Measurements from ENCODE around the gene SNAPC3.

Gene SNAPC3

DNA sequence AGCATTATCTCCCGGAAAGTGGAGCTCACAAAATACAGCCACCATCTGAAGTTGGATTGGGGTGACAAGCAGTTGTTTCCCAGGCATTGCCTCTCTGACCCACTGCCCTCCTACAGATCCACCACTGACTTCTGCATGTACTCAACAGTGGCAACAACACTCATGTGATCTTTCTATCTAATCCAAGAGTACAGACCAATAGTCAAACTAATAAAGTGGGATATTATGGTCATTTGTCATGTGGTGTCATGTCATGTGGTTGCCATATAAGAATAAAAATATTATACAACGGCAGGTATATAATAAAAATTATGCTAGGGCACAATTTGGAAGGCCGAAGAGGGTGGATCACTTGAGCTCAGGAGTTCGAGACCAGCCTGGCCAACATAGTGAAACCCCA, 33.0 kb upstream of the SNAPC3 start:
- Histone ChIP-seq H3K27me3 (ENCODE audit: insufficient read depth, low read length) (no peaks in the 10 kb centered on the region), H3K4me3 (ENCODE audit: low read depth, low read length) (no peak overlapping the region), H3K79me2 (ENCODE audit: control insufficient read depth, insufficient read depth, low read length, unreplicated experiment) (no peaks in the 10 kb centered on the region), H3K27ac (ENCODE audit: low read depth, low read length) (no peak overlapping the region), H3K36me3 (ENCODE audit: insufficient read depth, low read length) (no peaks in the 10 kb centered on the region), H2AFZ (ENCODE audit: low read length, unreplicated experiment) (no peak overlapping the region), H3K4me1 (ENCODE audit: control insufficient read depth, insufficient read depth, low read length, unreplicated experiment) (no peaks in the 10 kb centered on the region)

DNA sequence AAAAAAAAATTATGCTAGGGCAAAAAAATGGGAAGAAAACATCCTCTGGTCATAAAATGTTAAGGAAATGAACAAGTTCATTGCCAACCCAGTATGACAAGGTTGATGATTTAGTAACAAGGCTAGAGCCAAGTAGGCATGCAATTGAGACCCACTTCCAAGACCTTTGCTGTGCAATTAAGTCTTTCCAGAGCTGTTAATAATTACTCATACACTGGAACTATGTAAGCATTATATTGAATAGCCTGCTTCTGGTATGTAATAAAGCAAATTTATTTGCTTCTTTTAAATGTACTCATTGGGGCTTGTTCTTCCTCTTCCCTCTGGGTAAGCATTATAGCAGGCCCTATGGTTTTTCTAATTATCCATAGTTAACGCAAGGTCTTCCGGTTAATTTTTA, 32.5 kb upstream of the SNAPC3 start:
- Histone ChIP-seq H3K27me3 (ENCODE audit: insufficient read depth, low read length) (no peaks in the 10 kb centered on the region), H2AFZ (ENCODE audit: low read length, unreplicated experiment) (no peak overlapping the region), H3K27ac (ENCODE audit: low read depth, low read length) (no peak overlapping the region), H3K79me2 (ENCODE audit: control insufficient read depth, insufficient read depth, low read length, unreplicated experiment) (no peaks in the 10 kb centered on the region), H3K4me1 (ENCODE audit: control insufficient read depth, insufficient read depth, low read length, unreplicated experiment) (no peaks in the 10 kb centered on the region), H3K36me3 (ENCODE audit: insufficient read depth, low read length) (no peaks in the 10 kb centered on the region), H3K4me3 (ENCODE audit: low read depth, low read length) (no peak overlapping the region)

DNA sequence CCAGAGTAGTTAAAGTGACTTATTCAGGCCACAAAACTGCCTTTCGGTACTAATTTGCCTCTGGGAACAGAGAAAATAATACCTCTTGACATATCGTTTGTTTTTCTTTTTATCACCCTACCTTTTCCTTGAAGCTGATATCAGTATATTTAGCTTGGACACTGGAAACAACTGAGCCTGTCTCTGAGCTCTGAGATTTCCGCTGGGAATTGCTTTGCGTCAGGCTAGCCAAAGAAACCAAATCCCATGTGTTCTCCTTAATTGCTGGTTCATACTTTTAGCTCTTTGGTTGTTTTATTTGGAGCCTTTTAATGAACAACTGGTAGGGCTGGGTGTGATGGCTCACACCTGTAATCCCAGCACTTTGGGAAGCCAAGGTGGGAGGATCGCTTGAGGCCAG, 30.3 kb upstream of the SNAPC3 start:
- Histone ChIP-seq H3K27ac (ENCODE audit: low read depth, low read length) (no peak overlapping the region), H2AFZ (ENCODE audit: low read length, unreplicated experiment) (no peak overlapping the region), H3K27me3 (ENCODE audit: insufficient read depth, low read length) (no peaks in the 10 kb centered on the region), H3K4me1 (ENCODE audit: control insufficient read depth, insufficient read depth, low read length, unreplicated experiment) (no peaks in the 10 kb centered on the region), H3K4me3 (ENCODE audit: low read depth, low read length) (no peak overlapping the region), H3K36me3 (ENCODE audit: insufficient read depth, low read length) (no peaks in the 10 kb centered on the region), H3K79me2 (ENCODE audit: control insufficient read depth, insufficient read depth, low read length, unreplicated experiment) (no peaks in the 10 kb centered on the region)

DNA sequence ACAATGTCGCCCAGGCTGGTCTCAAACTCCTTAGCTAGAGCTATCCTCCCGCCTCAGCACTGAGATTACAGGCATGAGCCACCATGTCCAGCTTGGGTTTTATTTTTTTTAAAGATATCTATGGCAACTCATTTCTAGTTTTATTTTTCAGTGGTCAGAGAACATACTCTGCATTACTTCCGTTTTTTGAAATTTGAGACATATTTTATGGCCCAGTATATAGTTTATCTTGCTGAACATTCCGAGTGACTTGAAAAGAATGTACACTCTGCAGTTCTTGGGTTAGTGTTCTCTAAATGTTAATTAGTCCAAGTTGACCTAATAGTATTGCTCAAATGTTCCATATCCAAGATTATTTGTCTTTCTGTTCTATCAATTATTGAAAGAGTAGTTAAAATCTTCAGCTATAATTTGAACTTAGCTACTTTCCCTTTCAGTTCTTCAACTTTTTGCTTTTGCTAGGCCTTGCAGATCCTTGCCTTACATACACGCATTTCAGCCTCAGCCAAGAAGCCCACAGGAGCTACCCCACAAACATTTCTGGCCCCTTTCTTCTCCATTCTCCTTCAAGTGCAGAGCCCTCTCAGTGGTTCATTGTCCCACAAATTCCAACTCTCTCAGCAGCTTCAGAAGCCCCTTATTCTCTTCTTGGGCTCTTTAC, 22.3 kb upstream of the SNAPC3 start:
- Histone ChIP-seq H3K27ac (ENCODE audit: low read depth, low read length) (no peak overlapping the region), H2AFZ (ENCODE audit: low read length, unreplicated experiment) (peak overlapping the region; percentile 6), H3K4me3 (ENCODE audit: low read depth, low read length) (no peak overlapping the region), H3K36me3 (ENCODE audit: insufficient read depth, low read length) (no peaks in the 10 kb centered on the region), H3K27me3 (ENCODE audit: insufficient read depth, low read length) (no peaks in the 10 kb centered on the region), H3K4me1 (ENCODE audit: control insufficient read depth, insufficient read depth, low read length, unreplicated experiment) (no peaks in the 10 kb centered on the region), H3K79me2 (ENCODE audit: control insufficient read depth, insufficient read depth, low read length, unreplicated experiment) (no peaks in the 10 kb centered on the region)

DNA sequence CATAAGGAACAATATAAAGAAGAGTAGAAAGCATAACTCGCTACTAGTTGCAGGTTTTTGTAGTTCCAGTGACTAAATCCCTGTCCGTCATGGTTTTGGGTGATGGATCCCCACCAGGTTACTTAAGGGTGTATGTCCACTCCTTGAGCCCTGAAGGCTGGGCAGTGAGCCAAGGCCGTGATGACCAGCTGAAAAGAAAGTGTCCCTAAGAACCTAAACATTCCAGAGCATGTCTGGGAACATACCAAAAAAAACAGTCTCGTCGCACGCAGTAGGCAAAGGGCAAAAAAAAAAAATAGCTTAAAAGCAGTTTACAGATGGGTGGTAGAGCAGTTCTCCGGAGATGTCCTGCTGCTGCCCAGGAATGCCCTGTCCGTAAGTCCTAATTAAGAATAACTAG, 21.4 kb upstream of the SNAPC3 start:
- H3K27ac ChIP-seq (ENCODE audit: low read depth, low read length): no peak overlapping the region
- H3K79me2 ChIP-seq (ENCODE audit: control insufficient read depth, insufficient read depth, low read length, unreplicated experiment): no peaks in the 10 kb centered on the region
- H3K36me3 ChIP-seq (ENCODE audit: insufficient read depth, low read length): no peaks in the 10 kb centered on the region
- H3K27me3 ChIP-seq (ENCODE audit: insufficient read depth, low read length): no peaks in the 10 kb centered on the region
- H3K4me1 ChIP-seq (ENCODE audit: control insufficient read depth, insufficient read depth, low read length, unreplicated experiment): no peaks in the 10 kb centered on the region
- H3K4me3 ChIP-seq (ENCODE audit: low read depth, low read length): no peak overlapping the region
- H2AFZ ChIP-seq (ENCODE audit: low read length, unreplicated experiment): no peak overlapping the region

DNA sequence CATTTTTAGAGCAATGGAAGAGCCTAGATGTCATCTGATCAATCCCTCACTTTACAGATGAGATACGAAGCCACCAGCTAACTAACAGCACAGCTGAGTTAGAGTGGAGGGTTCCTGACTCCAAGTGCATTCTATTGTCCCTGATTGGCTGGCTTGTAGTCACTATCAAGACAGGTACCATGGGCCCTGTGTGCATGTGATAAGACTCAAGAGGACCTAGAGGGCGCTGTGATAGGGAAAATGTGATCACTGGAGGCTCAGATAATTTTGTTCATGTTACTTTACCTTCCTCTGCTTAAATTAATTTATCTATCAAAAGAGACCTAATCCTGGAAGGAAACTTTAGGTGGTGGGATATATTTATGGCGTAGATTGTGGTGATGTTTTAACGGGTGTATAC, 19.5 kb upstream of the SNAPC3 start:
- Histone ChIP-seq H3K79me2 (ENCODE audit: control insufficient read depth, insufficient read depth, low read length, unreplicated experiment) (no peaks in the 10 kb centered on the region), H3K27ac (ENCODE audit: low read depth, low read length) (no peak overlapping the region), H3K4me3 (ENCODE audit: low read depth, low read length) (no peak overlapping the region), H3K4me1 (ENCODE audit: control insufficient read depth, insufficient read depth, low read length, unreplicated experiment) (no peaks in the 10 kb centered on the region), H3K27me3 (ENCODE audit: insufficient read depth, low read length) (no peaks in the 10 kb centered on the region), H3K36me3 (ENCODE audit: insufficient read depth, low read length) (no peaks in the 10 kb centered on the region), H2AFZ (ENCODE audit: low read length, unreplicated experiment) (no peak overlapping the region)

DNA sequence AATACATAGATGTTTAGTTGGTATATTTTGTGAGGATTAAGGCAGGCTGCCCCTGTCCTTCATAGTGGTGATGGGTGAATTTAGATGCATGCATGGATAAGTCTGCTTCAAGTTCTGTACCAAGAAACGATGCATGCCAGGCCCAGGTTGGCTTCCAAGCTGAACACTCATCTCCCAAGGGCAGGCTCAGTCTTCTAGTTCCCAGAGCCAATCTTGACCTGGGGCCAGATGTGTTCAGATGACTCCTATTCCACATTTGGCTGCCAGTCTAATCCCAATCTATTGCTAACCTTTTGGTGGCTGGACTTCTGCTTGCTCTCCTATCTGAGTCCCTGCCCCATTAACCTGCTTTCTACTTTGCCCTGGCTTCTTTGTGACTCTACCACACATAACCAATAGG, 18.5 kb upstream of the SNAPC3 start:
- Histone ChIP-seq H3K4me3 (ENCODE audit: low read depth, low read length) (no peak overlapping the region), H3K79me2 (ENCODE audit: control insufficient read depth, insufficient read depth, low read length, unreplicated experiment) (no peaks in the 10 kb centered on the region), H3K27ac (ENCODE audit: low read depth, low read length) (no peak overlapping the region), H3K27me3 (ENCODE audit: insufficient read depth, low read length) (no peaks in the 10 kb centered on the region), H2AFZ (ENCODE audit: low read length, unreplicated experiment) (no peak overlapping the region), H3K4me1 (ENCODE audit: control insufficient read depth, insufficient read depth, low read length, unreplicated experiment) (no peaks in the 10 kb centered on the region), H3K36me3 (ENCODE audit: insufficient read depth, low read length) (no peaks in the 10 kb centered on the region)

DNA sequence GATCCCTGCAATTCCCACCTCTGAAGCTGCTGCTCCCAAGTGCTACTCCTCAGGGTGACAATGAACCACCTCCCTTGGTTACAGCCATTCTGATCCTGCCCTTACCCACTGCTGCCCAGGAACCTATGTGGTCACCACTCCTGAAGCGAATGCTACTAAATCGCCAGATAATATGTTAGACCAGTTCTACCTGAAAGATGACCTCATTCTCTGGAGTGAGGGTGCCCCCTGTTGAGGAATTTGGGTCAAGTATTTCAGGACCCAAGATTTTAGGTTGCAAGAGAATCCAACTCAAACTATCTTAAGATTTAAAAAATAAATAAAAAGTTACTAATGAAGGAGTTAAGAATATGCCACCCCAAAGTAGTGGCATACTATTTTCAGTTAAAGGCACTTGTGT, 5.8 kb upstream of the SNAPC3 start:
- Histone ChIP-seq H3K4me1 (ENCODE audit: control insufficient read depth, insufficient read depth, low read length, unreplicated experiment) (no peaks in the 10 kb centered on the region), H3K27ac (ENCODE audit: low read depth, low read length) (no peak overlapping the region), H3K36me3 (ENCODE audit: insufficient read depth, low read length) (no peaks in the 10 kb centered on the region), H3K27me3 (ENCODE audit: insufficient read depth, low read length) (no peaks in the 10 kb centered on the region), H2AFZ (ENCODE audit: low read length, unreplicated experiment) (no peak overlapping the region), H3K79me2 (ENCODE audit: control insufficient read depth, insufficient read depth, low read length, unreplicated experiment) (no peaks in the 10 kb centered on the region), H3K4me3 (ENCODE audit: low read depth, low read length) (no peak overlapping the region)

DNA sequence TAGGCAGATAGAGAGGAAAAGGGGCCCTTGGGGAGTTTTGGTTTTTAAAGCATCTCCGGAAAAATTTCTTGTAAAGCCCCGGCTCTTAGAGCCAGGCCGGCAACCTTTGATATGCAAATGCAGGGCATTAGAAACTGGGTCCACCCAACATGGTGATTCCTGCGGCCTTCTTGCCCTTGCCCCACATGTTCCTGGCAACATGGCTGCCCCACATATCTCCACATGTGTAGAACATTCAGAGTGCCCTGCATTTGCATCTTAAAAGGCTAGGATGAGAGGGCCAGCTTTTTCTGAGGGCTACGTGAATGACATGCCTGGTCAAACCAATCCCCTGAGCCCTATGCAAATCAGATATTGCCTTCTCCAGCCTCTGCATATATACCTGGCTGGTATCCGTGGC, 5.0 kb upstream of the SNAPC3 start:
- Histone ChIP-seq H3K27ac (ENCODE audit: low read depth, low read length) (no peak overlapping the region), H3K4me1 (ENCODE audit: control insufficient read depth, insufficient read depth, low read length, unreplicated experiment) (no peaks in the 10 kb centered on the region), H3K36me3 (ENCODE audit: insufficient read depth, low read length) (no peaks in the 10 kb centered on the region), H3K4me3 (ENCODE audit: low read depth, low read length) (no peak overlapping the region), H3K27me3 (ENCODE audit: insufficient read depth, low read length) (no peaks in the 10 kb centered on the region), H3K79me2 (ENCODE audit: control insufficient read depth, insufficient read depth, low read length, unreplicated experiment) (no peaks in the 10 kb centered on the region), H2AFZ (ENCODE audit: low read length, unreplicated experiment) (no peak overlapping the region)

DNA sequence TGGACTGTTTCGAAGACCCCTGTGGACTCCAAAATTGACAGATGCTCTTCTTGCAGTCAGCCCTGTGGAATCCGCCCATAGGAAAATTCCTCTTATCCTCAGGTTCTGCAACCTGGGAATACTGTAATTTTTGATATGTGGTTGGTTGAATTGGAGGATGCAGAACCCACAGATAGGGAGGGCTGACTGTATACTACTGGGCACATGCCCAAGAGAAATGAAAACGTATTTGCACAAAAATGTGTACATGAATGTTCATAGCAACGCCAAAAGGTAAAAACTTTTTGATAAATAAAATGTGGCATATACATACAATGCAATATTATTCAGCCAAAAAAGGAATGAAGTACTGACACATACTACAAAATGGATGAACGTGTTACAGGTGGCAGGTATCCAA, 1.9 kb upstream of the SNAPC3 start:
- peaks cover 31% of the 10 kb centered on the region for H3K79me2 ChIP-seq (ENCODE audit: control insufficient read depth, insufficient read depth, low read length, unreplicated experiment)
- H2AFZ ChIP-seq (ENCODE audit: low read length, unreplicated experiment): no peak overlapping the region
- no peaks in the 10 kb centered on the region for H3K27me3 ChIP-seq (ENCODE audit: insufficient read depth, low read length)
- H3K4me3 ChIP-seq (ENCODE audit: low read depth, low read length): no peak overlapping the region
- no peak overlapping the region for H3K27ac ChIP-seq (ENCODE audit: low read depth, low read length)
- H3K36me3 ChIP-seq (ENCODE audit: insufficient read depth, low read length): peaks cover 6% of the 10 kb centered on the region; the same call in 1 of the 2 replicates
- H3K4me1 ChIP-seq (ENCODE audit: control insufficient read depth, insufficient read depth, low read length, unreplicated experiment): peaks cover 8% of the 10 kb centered on the region

DNA sequence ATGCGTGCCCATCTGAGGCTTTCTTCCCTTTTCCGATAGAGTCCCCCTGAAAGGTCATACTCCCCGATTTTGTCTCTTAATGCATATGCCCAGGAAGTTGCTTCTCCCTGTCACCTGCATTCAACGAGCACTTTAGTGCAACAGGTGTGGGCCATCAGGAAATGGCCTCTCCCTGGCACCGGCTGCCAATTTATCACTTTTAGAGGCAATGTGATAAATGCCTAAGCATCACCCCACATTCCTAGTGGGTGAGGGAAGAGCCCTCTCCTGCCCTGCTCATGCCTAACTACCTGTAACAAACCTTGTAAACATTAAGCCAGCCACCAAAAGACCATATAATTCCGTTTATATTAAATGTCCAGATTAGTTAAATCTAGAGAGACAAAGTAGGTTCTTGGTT, 1.1 kb upstream of the SNAPC3 start:
- peaks cover 12% of the 10 kb centered on the region for H3K36me3 ChIP-seq (ENCODE audit: insufficient read depth, low read length)
- no peaks in the 10 kb centered on the region for H3K27me3 ChIP-seq (ENCODE audit: insufficient read depth, low read length)
- H3K79me2 ChIP-seq (ENCODE audit: control insufficient read depth, insufficient read depth, low read length, unreplicated experiment): peaks cover 38% of the 10 kb centered on the region
- peaks cover 8% of the 10 kb centered on the region for H3K4me1 ChIP-seq (ENCODE audit: control insufficient read depth, insufficient read depth, low read length, unreplicated experiment)
- peak overlapping the region; percentile 93 for H2AFZ ChIP-seq (ENCODE audit: low read length, unreplicated experiment)
- no peak overlapping the region for H3K27ac ChIP-seq (ENCODE audit: low read depth, low read length)
- no peak overlapping the region; the same call in 1 of the 2 replicates for H3K4me3 ChIP-seq (ENCODE audit: low read depth, low read length)
